ENCODE measurements around the gene SLITRK4. TPM values are rescaled to one million over a fixed set of nuclear protein-coding genes. Genes with fewer than 3 reads are reported as not detected.

SLITRK4 gene
- 5.3 TPM in 1 of 2 replicates, not detected in the other for total RNA-seq

GRCh38 chrX:143635915-143636314 lies at the start of gene SLITRK4:
TSS of gene SLITRK4 (minus strand) at chrX:143636101. CDS start at chrX:143631108, 4,993 bp downstream.

Other genes starting within 250 kb of the SLITRK4 start
- not detected in 2 replicates for gene SPANXN3, start 118.6 kb downstream of the SLITRK4 start, total RNA-seq
- not detected in 2 replicates for gene SPANXN2, start 84.7 kb upstream of the SLITRK4 start, total RNA-seq
- gene UBE2NL, start 248.0 kb upstream of the SLITRK4 start, total RNA-seq = not detected in 2 replicates